ENCODE data around the gene SPAG9.
"Not testable (repeated sequence)": the region's sequence is repeated elsewhere in the genome, so short reads cannot be mapped to it uniquely, and the experiment has no call there.

SPAG9 gene

DNA sequence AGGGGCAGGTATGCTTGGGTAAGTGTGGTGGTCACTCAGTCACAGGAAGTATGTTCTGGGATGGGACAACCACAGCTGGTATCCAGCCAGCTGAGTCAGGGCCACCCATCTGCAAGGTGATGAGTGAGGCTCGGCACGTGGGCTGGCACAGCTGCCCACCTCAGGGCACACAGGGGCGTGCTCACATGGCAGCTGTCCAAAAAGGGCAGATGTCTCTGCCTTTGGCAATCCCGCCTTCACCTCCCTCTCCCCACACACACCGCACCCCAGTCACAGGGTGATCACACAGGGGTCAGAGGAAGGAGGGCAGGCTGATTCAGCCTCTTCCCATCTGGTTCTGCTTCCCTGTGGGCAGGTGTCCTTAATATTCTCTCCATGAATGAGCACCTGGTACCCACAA lies 168.7 kb downstream of the SPAG9 start:
- DNase-seq: peak; percentile 62

DNA sequence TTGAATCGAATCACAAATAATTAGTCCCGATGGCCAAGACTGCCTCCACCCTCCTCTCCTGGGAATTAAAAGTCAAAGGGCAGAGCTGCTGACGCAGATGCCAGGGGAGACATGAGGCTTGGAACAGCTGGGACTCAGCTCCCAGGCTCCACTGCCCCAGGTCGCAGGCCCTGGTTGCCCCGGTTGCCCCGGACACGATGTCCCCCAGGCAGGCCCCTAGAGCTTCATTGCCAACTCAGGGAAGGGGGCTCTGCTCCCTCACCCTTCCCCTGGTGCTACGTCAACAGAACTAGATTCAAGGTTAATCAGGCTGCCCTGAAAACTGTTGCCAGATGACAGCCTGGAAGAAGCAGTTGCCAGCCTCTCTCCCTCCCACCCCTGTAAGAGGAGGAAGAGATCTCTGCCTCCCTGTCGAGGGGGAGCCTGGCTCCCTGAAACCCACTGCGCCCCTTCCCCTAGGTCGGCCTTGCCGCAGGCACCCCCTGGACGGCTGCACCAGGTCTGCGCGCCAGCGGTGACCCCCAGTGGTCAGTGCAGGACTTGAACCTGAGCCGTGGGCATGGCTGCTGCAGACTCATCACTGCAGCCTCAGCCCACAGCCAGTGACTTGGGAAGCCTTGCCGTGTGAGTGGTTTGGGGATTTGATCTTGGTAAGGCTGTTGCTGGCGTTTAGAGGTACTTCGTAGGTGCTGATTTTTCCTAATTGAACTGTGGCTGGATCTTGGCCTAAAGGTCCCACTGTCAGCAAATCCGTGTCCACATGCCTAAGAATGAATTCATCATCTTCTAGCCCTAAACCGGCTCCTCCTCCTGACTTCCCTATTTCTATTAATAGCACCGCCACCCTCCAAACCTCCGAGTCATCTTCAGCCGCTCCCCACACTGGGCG lies 170.4 kb downstream of the SPAG9 start:
- no peak for DNase-seq

DNA sequence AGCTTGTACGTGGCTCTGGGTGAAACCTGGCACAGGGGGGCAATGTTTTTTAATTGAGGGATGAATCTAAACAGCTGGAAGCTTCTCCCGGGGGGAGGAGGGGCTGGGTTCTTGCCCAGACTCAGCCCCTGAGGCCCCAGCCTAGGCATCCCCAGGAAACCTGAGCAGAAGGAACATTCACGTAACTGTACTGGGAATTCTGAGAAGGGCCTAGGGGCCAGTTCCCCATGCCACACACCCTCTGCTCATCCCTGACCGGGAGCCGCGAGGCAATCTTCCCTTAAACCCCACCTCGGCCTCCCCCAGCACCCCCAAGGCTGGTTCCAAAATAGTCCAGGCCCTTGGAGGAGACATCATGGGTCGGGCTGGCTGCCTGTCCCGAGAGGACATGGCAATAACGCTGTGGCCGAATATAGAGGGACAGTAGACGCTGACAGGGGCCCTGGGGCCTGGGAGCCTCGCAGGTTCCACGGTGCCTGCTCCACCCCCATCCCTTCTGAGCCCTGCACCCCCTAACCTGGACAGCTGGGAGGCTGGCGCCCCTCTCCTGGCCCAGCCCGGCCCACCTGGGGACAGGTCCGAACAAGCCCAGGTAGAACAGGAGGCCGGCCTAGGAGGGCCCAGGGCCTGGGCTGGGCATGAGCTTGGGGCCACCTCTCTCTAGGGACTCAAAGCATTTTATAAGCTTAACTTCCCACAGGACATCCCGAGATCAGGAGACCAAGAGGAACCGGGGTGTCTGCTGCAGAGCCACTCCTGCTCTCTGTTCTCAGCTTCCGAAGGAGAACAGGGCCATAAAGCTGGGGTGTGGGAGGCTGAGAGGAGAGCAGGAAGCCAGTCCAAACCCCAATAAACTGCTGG lies 171.3 kb downstream of the SPAG9 start:
- peak; percentile 21 for DNase-seq

DNA sequence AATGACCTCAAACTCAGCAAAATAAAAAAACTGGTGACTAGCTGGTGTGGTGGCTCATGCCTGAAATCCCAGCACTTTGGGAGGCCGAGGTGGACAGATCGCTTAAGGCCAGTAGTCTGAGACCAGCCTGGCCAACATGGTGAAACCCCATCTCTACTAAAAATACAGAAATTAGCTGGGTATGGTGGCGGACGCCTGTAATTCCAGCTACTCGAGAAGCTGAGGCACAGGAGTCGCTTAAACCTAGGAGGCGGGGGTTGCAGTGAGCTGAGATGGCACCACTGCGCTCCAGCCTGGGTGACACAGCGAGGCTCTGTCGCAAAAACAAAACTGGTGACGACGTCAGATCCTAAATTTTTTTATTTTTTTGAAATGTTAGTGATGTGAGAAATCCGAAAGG lies 172.0 kb downstream of the SPAG9 start:
- no peak for DNase-seq

DNA sequence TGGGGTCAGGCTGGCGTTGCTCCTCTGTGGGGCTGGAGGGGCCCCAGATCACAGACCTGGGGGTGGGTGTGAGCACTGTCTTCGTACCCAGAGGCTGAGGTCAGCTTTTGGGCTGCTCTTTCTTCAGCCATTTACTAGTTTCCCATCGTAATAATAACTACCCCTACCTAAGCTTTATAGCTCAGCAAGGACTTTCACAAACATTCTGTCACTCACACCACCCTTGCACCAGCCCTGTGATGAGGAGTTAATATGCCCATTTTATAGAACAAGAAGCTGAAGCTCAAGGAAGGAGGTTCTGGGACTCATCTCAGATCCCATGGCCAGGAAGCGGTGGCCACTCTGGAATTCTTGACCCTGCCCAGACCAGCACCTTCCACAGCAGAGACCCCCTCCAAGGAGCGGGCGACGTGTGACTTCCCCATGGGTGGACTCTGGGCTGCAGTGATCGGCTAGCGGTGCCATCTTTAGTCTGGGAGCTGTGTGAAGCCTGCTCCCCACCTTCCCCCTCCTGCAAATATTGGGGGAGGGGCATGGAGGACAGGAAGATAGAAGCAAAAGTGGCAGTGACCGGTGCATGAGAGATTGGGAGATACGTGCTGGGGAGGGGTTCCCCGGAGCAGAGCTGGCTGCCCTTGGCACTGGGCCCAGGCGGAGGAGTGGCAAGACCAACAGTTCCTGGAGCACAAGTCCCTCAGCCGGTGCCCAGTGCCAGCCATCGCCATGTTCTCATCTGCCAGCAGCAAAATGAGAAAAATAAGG lies 172.7 kb downstream of the SPAG9 start:
- no peak for DNase-seq

DNA sequence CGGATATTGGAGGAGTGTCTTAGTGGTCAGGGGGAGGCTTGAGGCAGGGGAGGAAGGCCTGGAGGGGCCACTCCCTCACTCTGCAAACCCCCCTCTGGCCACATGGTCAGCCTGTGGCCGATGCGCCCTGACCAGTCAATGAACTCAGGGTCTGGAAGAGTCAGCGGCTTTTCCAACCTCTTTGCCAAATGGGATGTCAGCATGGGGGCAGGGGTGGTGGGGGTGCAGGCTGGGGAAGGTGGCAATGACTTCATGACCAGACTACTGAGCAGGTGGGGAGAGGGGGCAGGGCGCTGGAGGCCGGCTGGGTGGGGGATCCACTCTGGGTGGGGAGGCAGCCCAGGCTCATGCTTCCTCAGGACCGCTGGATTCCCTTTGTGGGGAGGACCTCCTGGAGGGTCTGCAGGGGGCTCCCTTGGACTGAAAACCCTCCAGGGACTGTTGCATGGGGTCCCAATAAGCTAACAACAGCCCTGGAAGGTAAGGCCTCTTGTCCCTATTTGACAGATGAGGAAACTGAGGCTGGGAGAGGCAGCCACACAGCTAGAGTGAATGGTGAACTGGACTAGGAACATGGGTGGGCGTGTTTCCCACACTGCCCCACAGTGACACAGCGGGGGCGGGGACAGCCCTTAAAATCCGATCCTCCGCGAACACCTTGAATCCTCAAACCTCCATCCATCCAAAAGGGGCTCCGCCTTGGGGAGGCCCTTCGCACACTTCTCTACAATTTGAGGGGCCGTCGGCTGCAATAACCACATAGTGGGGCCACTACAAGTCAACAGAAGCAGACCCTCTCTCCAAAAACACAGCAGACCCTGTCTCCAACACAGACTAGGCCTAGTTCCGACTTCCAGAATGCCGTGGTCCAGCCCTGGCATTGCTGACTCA lies 173.5 kb downstream of the SPAG9 start:
- DNase-seq: no peak

DNA sequence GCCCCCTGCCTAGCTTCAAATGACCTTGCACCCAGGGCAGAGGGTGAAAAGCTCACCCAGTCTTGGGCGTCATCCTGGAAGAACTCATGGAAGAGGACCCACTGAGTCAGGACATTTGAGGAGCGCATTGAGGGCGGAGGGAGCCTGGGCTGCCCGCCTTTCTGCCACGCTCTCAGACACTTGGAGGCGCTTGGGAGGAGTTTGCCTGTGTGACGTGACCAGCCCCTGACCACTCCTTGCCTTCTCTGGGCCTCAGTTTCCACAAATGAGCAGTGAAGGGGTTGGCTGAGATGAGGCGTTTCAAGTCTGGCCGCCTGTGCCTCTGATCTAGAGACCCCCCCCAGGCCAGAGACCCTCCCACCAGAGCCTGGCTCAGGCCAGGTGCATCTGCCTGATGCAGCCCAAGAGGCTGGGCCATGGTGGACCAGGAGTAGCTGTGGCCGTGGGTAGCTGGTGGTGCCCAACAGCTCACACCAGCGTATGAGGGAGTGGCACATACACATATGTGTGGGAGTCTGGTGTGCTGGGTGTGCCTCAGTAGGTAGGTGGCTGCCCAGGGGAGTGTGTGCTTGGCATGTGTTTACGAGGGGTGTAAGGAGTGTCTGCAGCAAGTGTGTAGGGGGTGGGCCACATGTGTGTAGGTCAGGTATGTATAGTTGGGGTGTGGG lies 174.3 kb downstream of the SPAG9 start:
- DNase-seq: no peak

DNA sequence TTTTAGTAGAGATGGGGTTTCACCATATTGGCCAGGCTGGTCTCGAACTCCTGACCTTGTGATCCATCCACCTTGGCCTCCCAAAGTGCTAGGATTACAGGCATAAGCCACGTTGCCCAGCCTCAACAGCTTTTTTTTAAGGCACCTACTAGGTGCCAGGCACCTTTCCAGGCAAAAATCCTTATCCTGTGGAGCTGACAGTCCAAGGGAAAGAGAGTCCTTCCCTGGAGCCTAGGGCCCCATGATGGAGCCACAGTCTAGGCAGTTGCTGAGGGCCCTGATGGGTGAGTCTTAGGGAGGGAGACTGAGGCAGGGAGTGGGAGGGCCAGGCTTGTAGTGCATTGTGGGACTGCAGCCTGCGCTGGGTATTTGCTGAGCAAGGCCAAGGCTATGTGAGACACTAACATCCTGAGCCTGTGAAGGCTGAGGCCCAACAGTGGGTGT lies 174.9 kb downstream of the SPAG9 start:
- DNase-seq: no peak

DNA sequence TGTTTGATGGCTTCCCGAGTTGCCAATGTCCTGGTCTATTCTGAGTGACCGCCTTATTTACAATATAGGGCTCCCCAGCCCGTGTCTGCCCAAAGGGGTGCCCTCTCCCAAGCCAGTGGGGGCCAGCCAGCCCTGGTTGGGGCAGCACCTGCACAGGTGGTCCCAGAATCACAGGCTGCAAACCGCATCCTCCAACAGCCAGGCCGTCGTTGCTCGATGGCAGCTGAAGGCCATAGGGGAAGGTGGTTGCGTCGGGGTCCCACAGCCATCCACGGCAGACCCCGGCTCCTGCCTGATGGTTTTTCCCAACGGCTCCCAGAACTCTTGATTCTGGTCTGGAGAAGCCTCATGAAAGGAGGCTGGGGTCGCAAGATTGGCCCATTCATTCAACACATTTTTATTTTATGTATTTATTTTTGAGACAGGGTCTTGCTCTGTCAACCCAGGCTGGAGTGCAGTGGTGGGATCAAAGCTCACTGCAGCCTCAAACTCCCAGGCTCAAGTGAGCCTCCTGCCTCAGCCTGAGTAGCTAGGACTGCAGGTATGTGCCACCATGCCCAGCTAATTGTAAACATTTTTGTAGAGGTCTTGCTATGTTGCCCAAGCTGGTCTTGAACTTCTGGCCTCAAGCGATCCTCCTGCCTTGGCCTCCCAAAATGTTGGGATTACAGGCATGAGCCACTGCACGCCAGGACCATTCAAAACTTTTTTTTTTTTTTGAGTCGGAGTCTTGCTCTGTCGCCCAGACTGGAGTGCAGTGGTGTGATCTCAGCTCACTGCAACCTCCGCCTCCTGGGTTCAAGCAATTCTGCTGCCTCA lies 175.6 kb downstream of the SPAG9 start:
- no peak for DNase-seq

DNA sequence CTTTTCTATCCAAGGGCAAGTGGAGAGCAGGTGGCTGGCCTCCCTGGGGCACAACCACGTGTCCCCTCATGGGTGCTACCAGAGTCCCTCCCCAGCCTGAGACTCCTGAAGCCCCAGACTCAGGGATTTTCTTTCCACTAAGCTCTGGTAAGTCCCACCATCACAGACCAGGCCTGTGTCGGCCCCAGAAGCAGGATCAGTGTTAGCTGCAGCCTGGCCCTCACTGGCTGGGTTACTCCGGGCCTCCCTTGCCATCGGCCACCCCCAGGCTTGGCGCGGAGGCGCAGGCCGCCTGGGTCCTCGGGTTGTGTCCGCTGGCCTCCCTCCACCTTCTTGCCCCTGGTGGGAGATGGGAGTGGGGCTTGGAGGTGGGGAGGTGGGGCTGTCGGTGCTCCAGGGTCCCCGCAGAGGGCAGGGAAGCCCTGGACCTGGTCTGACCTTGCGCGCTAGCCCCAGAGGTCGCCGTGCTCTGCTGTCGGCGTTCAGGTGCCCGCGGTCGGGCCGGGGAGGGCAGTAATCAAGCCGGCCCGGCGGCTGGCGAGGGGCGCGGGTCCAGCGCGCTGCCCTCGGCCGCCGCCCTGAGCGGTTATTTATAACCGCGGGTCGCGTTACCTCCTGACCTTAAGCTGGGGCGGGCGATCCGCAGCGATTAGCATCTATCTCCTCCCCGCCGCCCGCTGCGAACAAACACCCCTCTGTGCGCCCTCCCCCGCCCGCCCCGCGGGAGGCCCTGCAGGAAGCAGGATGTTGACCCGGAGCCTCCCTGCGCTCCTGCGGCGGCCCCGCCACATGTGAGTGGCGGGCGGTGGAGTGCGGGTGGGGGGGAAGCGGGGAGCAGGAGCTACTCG lies 176.4 kb downstream of the SPAG9 start:
- DNase-seq: no peak

DNA sequence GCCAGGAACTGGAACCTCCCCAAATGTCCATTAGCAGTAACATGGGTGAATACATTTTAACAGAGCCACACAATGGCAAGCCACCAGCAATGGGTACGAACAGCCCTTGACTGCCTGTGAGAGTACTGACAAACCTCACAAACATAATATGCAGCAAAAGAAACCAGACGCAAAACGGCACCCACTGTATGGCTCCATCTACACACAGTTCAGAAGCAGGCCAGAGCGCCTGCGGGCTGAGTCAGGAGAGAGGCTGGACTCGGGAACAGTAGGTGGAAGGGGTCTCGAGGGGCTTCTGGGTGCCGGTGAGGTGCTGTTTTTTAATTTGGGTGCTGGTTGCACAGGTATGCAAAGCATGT lies 177.1 kb downstream of the SPAG9 start:
- DNase-seq: no peak

DNA sequence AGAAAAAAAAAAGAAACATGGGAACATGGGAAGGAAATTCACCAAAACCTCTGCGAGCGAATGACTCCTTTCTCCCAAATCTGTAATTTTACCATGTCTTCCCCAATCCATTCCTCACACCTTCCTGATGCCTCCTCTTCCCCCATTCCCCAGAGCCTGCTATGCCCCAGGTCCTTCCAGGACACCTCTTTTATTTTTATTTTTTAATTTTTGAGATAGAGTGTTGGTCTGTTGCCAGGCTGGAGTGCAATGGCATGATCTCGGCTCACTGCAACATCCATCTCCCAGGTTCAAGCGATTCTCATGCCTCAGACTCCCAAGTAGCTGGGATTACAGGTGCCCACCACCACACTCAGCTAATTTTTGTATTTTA lies 179.0 kb downstream of the SPAG9 start:
- not testable (repeated sequence) for DNase-seq

DNA sequence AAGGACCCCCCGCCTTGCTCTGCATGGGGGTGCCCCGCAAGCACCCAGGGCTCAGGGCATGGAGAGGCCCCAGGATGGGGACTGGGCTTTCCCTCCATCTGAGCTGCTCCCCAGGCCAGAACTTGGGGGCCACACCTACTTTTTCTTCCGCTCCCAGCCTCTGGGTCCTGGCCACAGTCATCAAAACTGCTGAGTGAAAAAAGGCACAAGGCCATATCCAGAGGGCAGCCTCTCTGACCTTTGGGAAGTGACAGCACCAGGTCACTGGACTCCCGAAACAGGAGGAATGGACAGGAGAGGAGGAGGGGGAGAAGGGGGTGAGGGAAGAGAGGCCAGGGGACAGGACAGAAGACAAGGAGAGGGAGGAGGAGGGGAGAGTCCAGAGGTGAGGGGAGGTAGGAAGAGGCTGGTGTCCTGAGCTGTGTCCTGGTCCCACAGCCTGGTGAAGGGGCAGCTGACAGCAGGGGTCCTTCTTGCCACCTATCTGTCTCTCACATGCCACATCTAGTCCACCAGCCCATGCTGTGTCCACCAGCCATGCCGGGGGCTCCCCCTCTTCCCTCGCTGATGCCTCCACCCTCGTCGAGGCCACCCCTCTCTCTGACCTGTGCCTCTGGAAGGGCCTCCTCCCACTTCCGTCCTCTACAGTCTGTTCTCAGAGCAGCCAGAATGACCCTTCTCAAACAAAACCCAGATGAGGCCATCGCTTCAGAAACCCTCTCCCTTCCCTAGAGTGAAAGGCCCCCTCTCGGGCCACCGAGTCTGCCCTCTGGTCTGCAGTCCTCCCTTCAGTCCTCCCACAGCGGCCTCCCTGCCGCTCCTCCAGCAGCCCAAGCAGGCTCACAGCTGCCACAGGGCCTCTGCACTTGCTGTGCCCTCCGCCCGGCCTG lies 180.6 kb downstream of the SPAG9 start:
- DNase-seq: no peak

DNA sequence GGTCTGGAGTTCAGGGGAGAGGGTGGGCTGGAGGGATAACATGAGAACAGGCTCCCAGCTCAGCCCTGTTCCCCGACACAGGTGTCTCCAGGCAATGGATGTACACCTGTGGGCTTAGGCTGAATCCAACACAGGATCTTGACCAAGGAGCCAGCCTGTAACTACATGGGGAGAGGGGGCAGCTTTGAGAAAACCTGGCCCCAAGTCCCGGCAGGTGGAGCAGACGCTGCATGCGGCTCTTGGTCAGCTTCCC lies 181.2 kb downstream of the SPAG9 start:
- DNase-seq: no peak

DNA sequence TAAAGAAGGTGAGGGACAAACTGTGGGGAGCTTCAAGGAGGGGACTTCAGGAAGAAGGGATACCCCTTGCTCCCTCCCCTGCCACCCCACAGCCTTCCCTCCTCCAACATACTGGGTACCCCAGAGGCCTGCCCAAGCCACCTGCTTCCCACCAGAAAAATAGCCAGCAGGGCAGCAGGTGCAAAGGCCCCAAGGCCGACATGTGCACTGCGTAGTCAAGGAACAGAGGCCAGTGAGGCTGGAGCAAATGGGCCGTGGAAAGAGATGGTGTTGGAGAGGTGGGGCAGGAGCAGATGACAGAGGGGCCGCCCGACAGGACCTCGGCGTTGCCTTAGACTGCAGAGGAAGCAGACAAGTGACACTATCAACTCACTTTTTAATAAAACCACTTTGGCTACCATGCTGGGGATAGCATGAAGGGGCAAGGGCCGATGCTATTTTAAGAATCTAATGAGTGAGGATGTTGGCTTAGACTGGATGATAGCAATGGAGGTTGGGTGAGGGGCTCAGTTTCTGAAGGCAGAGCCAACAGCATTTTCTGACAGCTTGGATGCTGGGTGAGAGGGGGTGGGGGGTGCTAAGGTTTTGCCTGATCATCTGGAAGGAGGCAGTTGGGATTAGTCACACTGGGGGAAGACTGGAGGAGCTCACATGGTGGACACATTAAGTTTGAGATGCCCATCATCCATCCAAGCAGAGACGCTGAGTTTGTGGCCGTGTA lies 181.7 kb downstream of the SPAG9 start:
- DNase-seq: no peak

DNA sequence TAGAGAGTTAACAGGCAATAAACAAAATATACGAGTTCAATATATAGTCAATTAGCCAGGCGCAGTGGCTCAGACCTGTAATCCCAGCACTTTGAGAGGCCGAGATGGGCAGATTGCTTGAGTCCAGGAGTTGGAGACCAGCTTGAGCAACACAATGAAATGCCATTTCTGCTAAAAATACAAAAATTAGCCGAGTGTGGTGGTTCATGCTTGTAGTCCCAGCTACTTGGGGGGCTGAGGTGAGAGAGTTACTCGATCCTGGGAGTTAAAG lies 184.7 kb downstream of the SPAG9 start:
- no peak for DNase-seq

DNA sequence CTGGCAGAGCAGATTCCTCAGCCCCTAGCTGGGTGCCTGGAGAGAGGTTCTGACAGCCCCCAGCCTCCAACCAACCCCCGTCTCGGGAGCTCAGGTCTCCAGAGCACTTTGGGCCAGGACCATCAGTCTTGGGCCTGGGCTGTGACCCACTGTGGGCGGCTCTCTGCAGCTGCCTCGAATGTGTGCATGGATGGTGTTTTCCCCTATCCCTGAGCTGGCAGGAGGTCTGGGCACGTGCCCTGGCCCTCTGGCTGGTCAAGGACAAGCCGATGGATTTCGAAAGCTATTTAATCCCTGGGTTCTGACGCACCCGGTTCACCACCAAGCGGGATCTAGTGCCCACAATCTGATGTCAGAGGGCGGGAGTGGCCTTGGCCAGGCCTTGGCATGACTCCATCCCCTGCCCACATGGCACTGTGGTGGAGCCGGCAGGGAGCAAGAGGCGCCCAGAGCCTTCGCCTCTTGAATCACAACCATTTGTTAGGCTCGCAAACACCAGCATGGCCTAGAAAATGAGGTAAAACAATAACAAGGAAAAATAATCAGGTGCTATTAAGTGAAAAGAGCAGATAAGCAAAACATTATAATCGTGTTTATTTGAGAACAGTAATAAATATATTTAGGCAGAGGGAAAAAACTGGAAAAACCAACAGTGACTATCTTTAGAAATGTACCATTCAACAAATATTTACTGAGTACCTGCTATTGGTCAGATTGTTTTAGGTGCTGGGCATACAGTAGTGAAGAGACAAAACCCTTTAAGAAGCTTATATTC lies 185.3 kb downstream of the SPAG9 start:
- no peak for DNase-seq

DNA sequence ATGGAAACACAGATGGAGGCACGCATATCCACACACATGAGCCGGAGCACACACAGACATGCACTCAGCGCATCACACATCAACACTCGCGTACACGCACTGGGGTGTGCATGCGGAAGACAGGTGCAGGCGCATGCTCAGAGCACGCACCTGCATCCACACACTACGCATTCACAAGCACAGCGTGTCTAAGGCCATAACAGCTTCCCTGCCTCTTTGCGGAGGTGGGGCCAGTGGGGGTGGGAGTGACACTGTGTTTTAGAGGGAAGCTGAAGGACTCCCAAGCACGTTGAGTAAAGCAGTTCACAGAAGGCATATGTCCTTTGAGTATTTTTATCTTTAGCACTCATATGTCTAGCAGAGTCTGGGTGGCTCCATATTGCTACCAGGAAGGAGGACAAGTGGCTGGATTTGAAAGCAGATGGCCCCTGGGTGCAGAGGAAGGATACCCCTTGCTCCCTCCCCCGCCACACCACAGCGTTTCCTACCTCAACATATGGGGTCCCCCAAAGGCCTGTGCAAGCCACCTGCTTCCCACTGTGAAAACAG lies 185.9 kb downstream of the SPAG9 start:
- no peak for DNase-seq
